Smooth muscle cell (in vitro differentiated cells): ENCODE measurements around the gene TPM4. TPM values are rescaled to one million over a fixed set of nuclear protein-coding genes. Genes with fewer than 3 reads are reported as not detected.

Experiments
- DNase-seq: peaks from one replicate; lab custom pipeline; 2025; ENCODE audit not compliant: unreplicated experiment; lab: John Stamatoyannopoulos, UW
- H2AFZ ChIP-seq: fragments of 200-600 bp; sonication (generic); 2 replicates; pipeline ENCODE4 v1.6.0; 2016; ENCODE audit warnings: antibody characterized with exemption, low read depth, mild to moderate bottlenecking
- H3F3A ChIP-seq: fragments of 200-600 bp; sonication (generic); 2 replicates; pipeline ENCODE4 v1.6.0; 2017; ENCODE audit warnings: antibody characterized with exemption, low read depth
- H3K27ac ChIP-seq: fragments of 200-600 bp; sonication (generic); 2 replicates; pipeline ENCODE4 v1.5.1; 2016; ENCODE audit warnings: low read depth, mild to moderate bottlenecking
- H3K27me3 ChIP-seq: fragments of 200-600 bp; sonication (generic); 2 replicates; pipeline ENCODE4 v1.6.1; 2016; ENCODE audit warnings: low read depth, mild to moderate bottlenecking
- H3K36me3 ChIP-seq: fragments of 200-600 bp; sonication (generic); 2 replicates; pipeline ENCODE4 v1.5.1; 2016; ENCODE audit warnings: low read depth
- H3K4me1 ChIP-seq: fragments of 200-600 bp; sonication (generic); 2 replicates; pipeline ENCODE4 v1.5.1; 2016; ENCODE audit warnings: low read depth
- H3K4me2 ChIP-seq: fragments of 200-600 bp; sonication (generic); 2 replicates; pipeline ENCODE4 v1.6.0; 2016; ENCODE audit warnings: mild to moderate bottlenecking
- H3K4me3 ChIP-seq: fragments of 200-600 bp; sonication (generic); 2 replicates; pipeline ENCODE4 v1.5.1; 2016; ENCODE audit warnings: mild to moderate bottlenecking
- H3K79me2 ChIP-seq: fragments of 200-600 bp; sonication (generic); 2 replicates; pipeline ENCODE4 v1.6.0; 2016; ENCODE audit warnings: low read depth, mild to moderate bottlenecking
- H3K9ac ChIP-seq: fragments of 200-600 bp; sonication (generic); 2 replicates; pipeline ENCODE4 v1.6.0; 2016; ENCODE audit warnings: low read depth
- H3K9me3 ChIP-seq: fragments of 200-600 bp; sonication (generic); replicated peaks from 2 replicates; pipeline ENCODE4 v1.5.1; 2016; ENCODE audit warnings: low read depth
- H4K20me1 ChIP-seq: fragments of 200-600 bp; sonication (generic); 2 replicates; pipeline ENCODE4 v1.6.0; 2016; ENCODE audit warnings: low read depth
- CTCF ChIP-seq: fragments of 200-600 bp; sonication (generic); IDR thresholded peaks from 2 replicates; pipeline ENCODE4 v1.5.1; 2017; ENCODE audit warnings: borderline replicate concordance, mild to moderate bottlenecking, antibody characterized with exemption; ENCODE audit not compliant: insufficient read depth, poor library complexity, severe bottlenecking
- WGBS: methylation state at CpG from one replicate; pipeline ENCODE4 v1.1.7; 2016; ENCODE audit warnings: low lambda C conversion rate; 5-methylcytosine and 5-hydroxymethylcytosine counted together
- polyA plus RNA-seq: library from polyadenylated mRNA; unstranded; fragments of >200 nt; fragmentation: Nextera tagmentation; extraction: Ambion mirVana; gene quantifications from 2 replicates; pipeline ENCODE4 v1.2.1, GENCODE V29; 2016
- total RNA-seq: library from RNA; depleted of rRNA; stranded (reverse); fragments of >200 nt; gene quantifications from 2 replicates; pipeline ENCODE4 v1.2.3, GENCODE V29; 2014

Gene TPM4
- total and polyA plus RNA-seq, 2 experiments from 2014 or later, result 1,070 to 1,074 TPM

- H3K9me3 ChIP-seq, result no peaks in the 10 kb centered on the region
- peaks cover 11% of the 10 kb centered on the region for H3K79me2 ChIP-seq
- peak overlapping the region; percentile 83 for H3K27ac ChIP-seq
- H4K20me1 ChIP-seq, result peaks cover 83% of the 10 kb centered on the region
- H3K27me3 ChIP-seq, result no peaks in the 10 kb centered on the region
- H3F3A ChIP-seq, result peaks cover 79% of the 10 kb centered on the region
- no peaks in the 10 kb centered on the region for H3K4me1 ChIP-seq
- no peak overlapping the region for H3K4me2 ChIP-seq
- 97% methylated on average over 4 of the region's 4 CpGs for WGBS
- no peak overlapping the region for H2AFZ ChIP-seq
- TF ChIP-seq CTCF, result no peak
- H3K9ac ChIP-seq, result no peak overlapping the region
- H3K4me3 ChIP-seq, result no peak overlapping the region
- peaks cover 26% of the 10 kb centered on the region for H3K36me3 ChIP-seq
- DNase-seq, result no peak
Measured at GRCh38 chr19:16100524-16100923, 24.2 kb downstream of the TPM4 start.

GRCh38 chr19:16104722-16105121, 28.4 kb downstream of the TPM4 start:
- no peaks in the 10 kb centered on the region for H3K27me3 ChIP-seq
- H3K27ac ChIP-seq, result peak overlapping the region; percentile 70
- no peak overlapping the region for H3K4me2 ChIP-seq
- H2AFZ ChIP-seq, result no peak overlapping the region
- H3K36me3 ChIP-seq, result peaks cover 19% of the 10 kb centered on the region
- 93% methylated on average over 6 of the region's 6 CpGs for WGBS
- DNase-seq, result no peak
- H4K20me1 ChIP-seq, result peaks cover 41% of the 10 kb centered on the region
- H3K79me2 ChIP-seq, result no peaks in the 10 kb centered on the region
- H3K4me3 ChIP-seq, result no peak overlapping the region
- peaks cover 52% of the 10 kb centered on the region for H3F3A ChIP-seq
- no peaks in the 10 kb centered on the region for H3K9me3 ChIP-seq
- TF ChIP-seq CTCF, result no peak
- H3K9ac ChIP-seq, result no peak overlapping the region
- no peaks in the 10 kb centered on the region for H3K4me1 ChIP-seq

GRCh38 chr19:16106121-16106520, 29.8 kb downstream of the TPM4 start:
- peaks cover 38% of the 10 kb centered on the region for H3F3A ChIP-seq
- peak overlapping the region; percentile 70 for H3K27ac ChIP-seq
- no peaks in the 10 kb centered on the region for H3K27me3 ChIP-seq
- H3K4me3 ChIP-seq, result no peak overlapping the region
- no peak for TF ChIP-seq CTCF
- no peaks in the 10 kb centered on the region for H3K9me3 ChIP-seq
- peak overlapping the region; percentile 1 for H3K9ac ChIP-seq
- H3K4me2 ChIP-seq, result no peak overlapping the region
- WGBS, result 16% methylated on average over 3 of the region's 3 CpGs
- peaks cover 27% of the 10 kb centered on the region for H4K20me1 ChIP-seq
- H3K36me3 ChIP-seq, result peaks cover 6% of the 10 kb centered on the region
- no peaks in the 10 kb centered on the region for H3K79me2 ChIP-seq
- DNase-seq, result peak; percentile 7
- no peak overlapping the region for H2AFZ ChIP-seq
- no peaks in the 10 kb centered on the region for H3K4me1 ChIP-seq

GRCh38 chr19:16111160-16111908, 35.0 kb downstream of the TPM4 start, which contains the start of gene RAB8A:
TSS of gene RAB8A (plus strand) at chr19:16111889. CDS start at chr19:16111902, 13 bp downstream.
- peak within 1 kb of the TSS; percentile 67 for H2AFZ ChIP-seq
- peaks cover 43% of the 10 kb centered on the region for H3K79me2 ChIP-seq
- H3K9ac ChIP-seq, result peak within 1 kb of the TSS; percentile 96
- H3K36me3 ChIP-seq, result no peaks in the 10 kb centered on the region
- peaks cover 35% of the 10 kb centered on the region for H4K20me1 ChIP-seq
- WGBS, result 3% methylated on average over 74 of the region's 81 CpGs
- H3K4me3 ChIP-seq, result peak within 1 kb of the TSS; percentile 93
- no peaks in the 10 kb centered on the region for H3K9me3 ChIP-seq
- peaks cover 4% of the 10 kb centered on the region for H3F3A ChIP-seq
- TF ChIP-seq CTCF, result peak; percentile 87
- H3K4me1 ChIP-seq, result peaks cover 6% of the 10 kb centered on the region
- H3K27me3 ChIP-seq, result no peaks in the 10 kb centered on the region
- DNase-seq, result peak; percentile 100
- H3K27ac ChIP-seq, result peak within 1 kb of the TSS; percentile 78
- peak within 1 kb of the TSS; percentile 91 for H3K4me2 ChIP-seq
